HG02938 (cell line): ENCODE data around the gene MAGEB6B.
"Not testable (repeated sequence)": the region's sequence is repeated elsewhere in the genome, so short reads cannot be mapped to it uniquely, and the experiment has no call there.

ENCODE experiments used
- ATAC-seq: cut with Tn5 transposase; IDR thresholded peaks from one replicate; pipeline ENCODE4 v1.9.1; 2021; ENCODE audit warnings: mild to moderate bottlenecking, moderate library complexity; ENCODE audit not compliant: unreplicated experiment

MAGEB6B gene

GRCh38 chrX:26160301-26160700, at the start of gene MAGEB6B:
TSS of gene MAGEB6B (plus strand) at chrX:26160601. CDS start at chrX:26160601, 0 bp downstream.
- ATAC-seq: no peak

DNA sequence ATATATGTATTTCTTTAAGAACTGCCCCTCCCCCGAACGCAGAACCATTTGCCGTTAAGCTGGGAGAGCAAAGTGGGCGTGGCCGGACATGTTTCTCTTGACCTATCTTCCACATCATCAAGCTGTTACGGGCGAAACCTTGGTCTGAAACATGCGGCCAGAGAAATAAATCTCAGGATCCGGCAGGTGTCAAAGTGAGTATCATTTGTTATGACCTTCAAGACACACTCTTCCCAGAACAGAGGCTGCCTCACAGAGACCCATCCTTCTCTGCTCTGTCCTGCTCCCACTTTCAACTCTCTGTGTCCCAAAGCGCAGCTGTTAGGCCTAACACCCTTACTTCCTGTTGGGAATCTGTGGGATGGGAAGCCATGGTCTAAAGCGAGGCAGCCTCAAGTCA, 22.1 kb upstream of the MAGEB6B start, which contains the start of gene MAGEB18:
Gene MAGEB18 (plus strand): TSS at position 70 of the 400 bp plus-strand sequence. CDS start 643 bp downstream, outside the sequence.
- no peak for ATAC-seq

- no peak for ATAC-seq
These were observed 14.4 kb upstream of the MAGEB6B start for GRCh38 chrX:26146024-26146423.

DNA sequence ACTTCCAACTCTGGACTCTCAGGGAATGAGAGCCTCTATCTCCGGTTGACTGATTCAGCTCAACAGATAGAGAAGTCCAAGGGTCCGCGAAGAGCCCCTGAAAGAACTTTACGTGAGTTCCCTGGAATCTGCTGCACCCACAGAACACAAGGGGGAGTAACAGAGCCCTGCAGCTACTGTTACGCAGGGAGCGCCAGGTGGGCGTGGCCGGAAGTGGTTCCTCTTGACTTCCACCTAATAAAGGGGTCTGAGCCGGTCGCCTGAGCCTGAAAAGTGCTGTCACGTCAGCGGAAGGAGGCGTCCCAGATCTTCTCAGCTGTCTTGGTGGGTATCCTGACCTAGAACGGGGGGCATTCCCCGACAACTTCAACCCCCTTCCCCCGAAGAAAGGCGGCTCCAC, 31.8 kb downstream of the MAGEB6B start, which contains the start of gene MAGEB6:
Gene MAGEB6 (plus strand): TSS at position 237 of the 400 bp plus-strand sequence. CDS start 1,407 bp downstream, outside the sequence.
- ATAC-seq: no peak

GRCh38 chrX:26203561-26203960, 43.2 kb downstream of the MAGEB6B start:
- ATAC-seq: no peak

- not testable (repeated sequence) for ATAC-seq
These were observed 44.3 kb downstream of the MAGEB6B start for GRCh38 chrX:26204717-26205116.

DNA sequence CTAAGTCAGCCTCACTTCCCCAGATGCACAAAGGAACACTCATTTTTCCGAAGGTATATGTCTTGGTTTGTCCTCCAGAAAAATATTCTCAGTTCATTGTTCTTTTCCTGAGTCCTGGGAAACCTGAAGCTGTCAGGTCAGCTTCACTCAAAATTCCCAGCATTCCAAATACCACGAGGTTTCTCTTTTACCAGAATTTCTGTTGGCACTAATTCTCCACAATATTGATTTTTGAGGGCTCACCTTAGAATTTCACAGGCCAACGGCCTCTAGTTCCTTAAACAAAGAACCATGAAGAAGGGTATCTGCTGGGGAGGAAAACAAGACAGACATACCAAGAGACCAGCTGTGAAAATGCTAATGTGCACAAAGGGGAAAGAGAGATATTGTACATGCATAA, 47.6 kb downstream of the MAGEB6B start:
- no peak for ATAC-seq
